Stimulated activated CD8-positive, alpha-beta memory T cell treated with anti-CD3 and anti-CD28 coated beads, Interleukin-7, amount 100 ng/mL, for 24 hours (primary cell): ENCODE measurements around the gene DHX34.
"Not testable (repeated sequence)": the region's sequence is repeated elsewhere in the genome, so short reads cannot be mapped to it uniquely, and the experiment has no call there.

Experiments used
- DNase-seq: peaks from one replicate; pipeline ENCODE4 v3.0.0-alpha.2; 2020; ENCODE audit warnings: low read depth

Gene DHX34

DNA sequence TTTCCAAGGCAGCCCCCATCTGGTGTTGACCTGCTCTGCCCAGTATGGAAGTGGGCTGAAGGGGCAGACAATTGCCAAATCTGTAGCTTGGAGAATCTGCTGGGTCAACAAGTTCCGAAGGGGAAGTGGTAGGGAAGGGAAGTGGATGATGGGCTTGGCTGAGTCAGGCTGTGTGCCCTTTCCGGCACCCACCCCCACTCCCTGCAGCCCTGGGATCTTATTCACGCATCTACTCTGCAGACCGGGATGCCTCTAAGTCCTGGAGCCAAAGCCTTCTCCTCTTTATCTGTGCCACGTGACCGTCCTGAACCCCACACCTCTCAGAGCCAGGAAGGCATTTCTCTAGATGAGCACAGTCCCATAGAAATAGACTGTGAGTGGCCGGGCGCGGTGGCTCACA, 24.6 kb upstream of the DHX34 start:
- no peak for DNase-seq

DNA sequence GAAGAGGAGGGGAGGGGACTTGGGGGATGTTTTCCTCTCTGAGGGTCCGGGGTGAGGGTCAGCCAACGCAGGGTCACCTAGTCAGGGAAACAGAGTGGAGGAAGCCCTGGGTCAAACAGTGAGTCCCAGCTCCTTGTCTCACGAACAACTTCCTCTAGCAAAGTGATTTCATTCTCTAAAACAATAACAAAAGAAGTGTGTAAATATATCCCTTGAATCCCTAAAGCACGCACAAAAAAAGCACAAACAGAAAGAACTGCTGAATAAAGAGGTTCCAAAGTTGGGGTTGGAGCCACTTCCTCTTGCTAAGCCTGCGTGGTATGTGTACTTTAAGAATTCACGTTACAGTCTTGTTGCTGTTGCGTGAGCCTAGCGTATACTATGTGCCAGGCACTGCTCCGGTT, 18.6 kb upstream of the DHX34 start:
- no peak for DNase-seq

DNA sequence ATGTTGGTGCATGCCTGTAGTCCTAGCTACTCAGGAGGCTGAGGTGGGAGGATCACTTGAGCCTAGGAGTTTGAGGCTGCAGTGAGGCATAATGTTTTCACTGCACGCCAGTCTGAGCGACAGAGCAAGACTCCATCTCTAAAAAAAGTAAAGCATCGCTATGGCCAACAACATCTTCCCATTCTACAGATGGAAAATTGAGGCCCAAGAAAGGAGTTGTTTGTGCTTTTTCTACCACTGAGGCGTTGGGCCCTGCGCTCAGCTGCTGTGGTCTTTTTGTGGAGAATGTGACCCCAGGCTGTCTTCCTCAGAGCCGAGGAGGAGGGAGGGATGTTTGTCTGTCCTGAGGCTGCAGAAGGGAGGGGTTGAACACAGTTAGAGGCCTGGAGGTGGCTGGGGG, 17.6 kb upstream of the DHX34 start:
- no peak for DNase-seq

DNA sequence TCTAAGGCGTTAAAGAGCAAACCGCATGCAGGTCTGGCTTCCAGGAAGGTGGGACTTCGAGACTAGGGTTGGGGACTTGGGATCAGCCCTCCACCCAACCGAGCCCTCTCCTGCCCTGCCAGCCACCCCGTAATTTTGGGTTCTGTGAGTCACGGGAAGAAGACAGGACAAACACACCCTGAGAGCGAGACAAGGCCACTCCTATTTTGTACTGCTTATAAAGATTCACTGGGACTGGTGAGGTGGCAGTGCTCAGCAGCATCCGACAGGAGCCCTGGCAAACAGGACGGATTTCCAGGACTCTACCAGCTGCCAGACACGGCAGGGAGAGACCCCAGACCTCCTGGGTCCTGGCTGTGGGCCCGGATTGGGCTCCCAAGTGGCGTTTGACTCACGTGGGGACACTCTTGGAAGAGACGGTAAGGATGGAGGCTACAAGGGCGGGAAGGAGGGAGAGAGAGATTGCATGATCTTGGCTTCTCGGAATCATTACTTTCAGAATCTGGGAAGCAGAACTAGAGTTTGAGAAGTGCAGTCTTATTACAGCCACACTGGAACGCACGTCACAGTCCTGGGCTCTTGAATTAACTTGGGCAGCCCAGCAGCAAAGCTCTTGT, 17.1 kb upstream of the DHX34 start, which contains the start of gene C5AR2:
TSS of gene C5AR2 (plus strand) at position 245 of the 617 bp plus-strand sequence. CDS start 8,625 bp downstream, outside the sequence.
- no peak for DNase-seq

DNA sequence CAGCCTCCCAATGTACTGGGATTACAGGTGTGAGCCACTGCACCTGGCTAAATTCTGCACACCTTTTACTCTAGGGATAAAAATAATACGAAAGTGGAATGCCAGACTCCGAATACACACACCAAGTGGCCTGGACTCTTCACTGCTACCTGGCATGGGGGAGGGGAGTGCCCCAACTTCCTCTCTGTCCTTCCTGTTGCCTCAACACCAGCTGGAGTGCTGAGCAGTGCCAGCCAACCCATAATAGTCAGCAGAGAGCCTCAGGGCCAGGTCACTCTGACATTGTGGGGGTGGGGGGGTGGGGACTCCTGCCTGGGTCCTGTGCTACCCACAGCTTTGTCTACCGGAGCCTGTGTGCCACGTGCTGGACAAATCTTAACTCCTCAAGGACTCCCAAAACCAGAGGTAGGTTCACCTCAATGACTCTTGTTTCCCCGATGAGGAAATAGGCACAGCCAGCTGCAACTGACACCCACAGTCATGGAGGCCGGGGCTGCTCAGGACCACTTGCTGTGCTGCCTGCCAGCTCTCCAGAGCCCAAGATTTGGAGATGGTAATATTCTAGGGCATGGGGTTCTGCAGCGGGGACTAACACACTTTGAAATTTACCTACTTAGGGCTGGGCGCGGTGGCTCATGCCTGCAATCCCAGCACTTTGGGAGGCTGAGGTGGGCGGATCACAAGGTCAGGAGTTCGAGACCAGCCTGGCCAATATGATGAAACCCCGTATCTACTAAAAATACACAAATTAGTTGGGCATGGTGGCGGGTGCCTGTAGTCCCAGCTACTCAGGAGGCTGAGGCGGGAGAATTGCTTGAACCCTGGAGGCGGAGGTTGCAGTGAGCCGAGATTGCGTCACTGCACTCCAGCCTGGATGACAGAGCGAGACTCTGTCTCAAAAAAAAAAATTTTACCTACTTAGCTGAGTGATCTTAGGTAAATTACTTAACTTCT, 12.1 kb upstream of the DHX34 start:
- not testable (repeated sequence) for DNase-seq

DNA sequence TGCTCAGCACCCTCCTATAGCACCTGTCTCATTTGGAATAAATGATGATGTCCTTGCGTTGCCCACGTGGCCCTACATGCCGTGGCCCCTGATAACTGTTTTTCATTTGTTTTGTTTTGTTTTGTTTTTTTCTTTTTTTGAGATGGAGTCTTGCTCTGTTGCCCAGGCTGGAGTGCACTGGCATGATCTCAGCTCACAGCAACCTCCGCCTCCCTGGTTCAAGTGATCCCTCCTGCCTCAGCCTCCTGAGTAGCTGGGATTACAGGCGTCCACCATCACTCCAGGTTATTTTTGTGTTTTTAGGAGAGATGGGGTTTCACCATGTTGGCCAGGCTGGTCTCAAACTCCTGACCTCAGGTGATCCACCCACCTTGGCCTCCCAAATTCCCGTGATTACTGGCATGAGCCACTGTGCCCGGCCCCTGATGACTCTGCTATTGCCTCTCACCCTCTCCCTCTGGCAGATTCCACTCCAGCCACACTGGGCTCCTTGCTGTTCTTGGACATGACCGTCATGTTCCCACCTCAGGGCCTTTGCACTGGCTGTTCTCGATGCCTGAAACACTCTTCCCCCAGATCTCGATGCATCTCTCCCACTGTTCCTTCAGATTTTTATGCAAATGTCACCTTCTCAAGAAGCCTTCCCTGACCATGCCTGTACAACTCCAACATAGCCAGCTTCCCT, 9.8 kb upstream of the DHX34 start:
- no peak for DNase-seq

DNA sequence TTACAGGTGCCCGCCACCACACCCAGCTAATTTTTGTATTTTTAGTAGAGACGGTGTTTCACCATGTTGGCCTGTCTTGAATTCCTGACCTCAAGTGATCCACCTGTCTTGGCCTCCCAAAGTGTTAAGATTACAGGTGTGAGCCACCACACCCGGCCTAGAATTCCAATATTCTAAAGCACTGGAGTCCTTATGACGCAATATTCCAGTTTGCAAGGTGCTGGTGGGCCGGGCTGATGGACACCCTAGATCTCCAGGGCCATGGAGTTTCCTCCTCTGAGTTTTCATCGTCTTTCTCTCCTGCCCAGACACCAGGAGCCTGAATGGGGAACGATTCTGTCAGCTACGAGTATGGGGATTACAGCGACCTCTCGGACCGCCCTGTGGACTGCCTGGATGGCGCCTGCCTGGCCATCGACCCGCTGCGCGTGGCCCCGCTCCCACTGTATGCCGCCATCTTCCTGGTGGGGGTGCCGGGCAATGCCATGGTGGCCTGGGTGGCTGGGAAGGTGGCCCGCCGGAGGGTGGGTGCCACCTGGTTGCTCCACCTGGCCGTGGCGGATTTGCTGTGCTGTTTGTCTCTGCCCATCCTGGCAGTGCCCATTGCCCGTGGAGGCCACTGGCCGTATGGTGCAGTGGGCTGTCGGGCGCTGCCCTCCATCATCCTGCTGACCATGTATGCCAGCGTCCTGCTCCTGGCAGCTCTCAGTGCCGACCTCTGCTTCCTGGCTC, 8.5 kb upstream of the DHX34 start:
- DNase-seq: no peak

DNA sequence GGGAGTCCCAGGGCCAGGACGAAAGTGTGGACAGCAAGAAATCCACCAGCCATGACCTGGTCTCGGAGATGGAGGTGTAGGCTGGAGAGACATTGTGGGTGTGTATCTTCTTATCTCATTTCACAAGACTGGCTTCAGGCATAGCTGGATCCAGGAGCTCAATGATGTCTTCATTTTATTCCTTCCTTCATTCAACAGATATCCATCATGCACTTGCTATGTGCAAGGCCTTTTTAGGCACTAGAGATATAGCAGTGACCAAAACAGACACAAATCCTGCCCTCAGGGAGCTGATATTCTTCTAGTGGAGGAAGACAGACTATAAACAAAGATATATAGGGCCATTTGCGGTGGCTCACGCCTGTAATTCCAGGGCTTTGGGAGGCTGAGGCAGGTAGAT, 7.4 kb upstream of the DHX34 start:
- no peak for DNase-seq

DNA sequence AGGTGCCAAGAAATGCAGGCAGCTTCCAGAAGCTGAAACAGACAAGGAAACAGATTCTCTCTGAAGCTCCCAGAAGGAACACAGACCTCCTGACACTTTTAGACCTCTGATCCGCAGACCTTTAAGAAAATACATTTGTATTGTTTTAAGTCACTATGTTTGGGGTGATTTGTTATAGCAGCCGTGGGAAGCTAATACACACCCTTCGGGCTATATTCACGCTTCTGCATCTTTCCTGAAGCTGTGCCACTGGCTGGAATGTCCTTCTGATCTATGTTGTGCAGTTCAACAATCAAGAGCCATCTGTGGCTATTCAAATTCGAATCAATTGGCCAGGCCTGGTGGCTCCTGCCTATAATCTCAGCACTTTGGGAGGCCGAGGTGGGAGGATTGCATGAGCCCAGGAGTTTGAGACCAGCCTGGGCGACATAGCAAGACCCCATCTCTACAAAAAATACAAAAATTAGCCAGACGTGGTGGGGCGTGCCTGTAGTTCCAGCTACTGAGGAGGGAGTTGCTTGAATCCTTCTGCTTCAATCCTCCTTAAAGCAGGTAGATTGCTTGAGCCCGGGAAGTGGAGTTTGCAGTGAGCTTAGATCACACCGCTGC, 5.8 kb upstream of the DHX34 start:
- DNase-seq: no peak

DNA sequence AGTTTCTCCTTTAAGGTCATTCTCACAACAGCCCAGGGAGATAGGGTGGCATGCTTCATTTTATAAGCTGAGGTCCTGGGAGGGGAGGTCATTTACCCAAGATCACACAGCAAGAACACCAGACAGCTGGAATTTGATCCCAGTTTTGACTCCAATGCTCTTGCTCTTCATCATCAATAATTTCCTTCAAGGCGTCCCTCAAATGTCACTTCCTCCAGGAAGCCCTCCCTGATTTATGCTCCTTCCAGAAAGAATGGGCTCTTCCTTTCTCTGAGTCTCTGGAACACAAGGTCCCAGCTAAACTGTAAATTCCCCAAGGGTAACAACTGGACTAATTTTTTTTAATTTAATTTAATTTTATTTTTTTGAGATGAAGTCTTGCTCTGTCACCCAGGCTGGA, 4.7 kb upstream of the DHX34 start:
- DNase-seq: no peak

DNA sequence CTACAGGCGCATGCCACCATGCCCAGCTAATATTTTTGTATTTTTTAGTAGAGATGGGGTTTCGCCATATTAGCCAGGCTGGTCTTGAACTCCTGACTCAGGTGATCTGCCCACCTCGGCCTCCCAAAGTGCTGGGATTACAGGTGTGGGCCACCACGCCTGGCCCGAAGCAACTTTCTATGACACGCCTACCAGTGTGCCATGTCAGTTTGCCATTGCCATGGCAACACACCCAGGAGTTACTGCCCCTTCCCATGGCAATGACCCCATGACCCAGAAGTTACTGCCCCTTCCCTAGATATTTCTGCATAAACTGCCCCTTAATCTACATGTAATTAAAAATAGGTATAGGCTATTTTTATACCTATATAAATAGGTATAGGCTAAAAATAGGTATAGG, 3.1 kb upstream of the DHX34 start:
- DNase-seq: not testable (repeated sequence)

DNA sequence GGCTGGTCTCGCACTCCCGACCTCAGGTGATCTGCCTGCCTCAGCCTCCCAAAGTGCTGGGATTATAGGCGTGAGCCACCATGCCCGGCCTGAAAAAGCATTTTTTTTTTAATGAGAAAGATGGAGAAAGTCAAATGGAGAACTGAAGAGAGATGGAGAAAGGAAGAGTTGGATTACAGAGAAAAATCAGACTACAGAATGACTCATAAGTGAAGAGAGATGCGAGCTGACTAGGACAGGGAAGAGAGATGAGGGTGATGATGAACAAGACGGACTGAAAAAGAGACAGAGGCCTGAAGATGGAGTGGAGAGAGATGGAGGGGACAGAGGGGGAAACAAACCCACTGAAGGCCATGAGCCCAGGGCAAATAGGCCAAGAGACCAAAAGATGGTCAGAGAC, 1.5 kb downstream of the DHX34 start:
- DNase-seq: no peak

DNA sequence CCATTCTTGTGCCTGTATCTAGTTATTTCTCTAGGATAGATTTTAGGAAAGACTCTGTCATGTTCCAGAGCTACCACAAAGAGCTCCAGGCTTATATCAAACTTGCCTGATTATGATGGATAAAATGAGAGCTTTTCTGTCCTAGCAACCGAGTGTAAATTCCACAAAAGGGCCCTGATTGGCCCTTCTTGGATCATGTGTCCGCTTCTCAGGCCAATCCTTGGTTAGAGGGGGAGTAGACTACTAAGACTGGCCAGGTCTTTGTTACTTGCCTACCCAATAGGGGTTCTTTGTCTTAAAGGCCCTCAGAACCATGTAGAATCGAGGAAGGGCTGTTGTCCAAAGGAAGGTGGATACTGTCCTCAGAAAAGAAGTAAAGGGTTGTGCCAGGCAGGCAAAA, 2.4 kb downstream of the DHX34 start:
- no peak for DNase-seq

DNA sequence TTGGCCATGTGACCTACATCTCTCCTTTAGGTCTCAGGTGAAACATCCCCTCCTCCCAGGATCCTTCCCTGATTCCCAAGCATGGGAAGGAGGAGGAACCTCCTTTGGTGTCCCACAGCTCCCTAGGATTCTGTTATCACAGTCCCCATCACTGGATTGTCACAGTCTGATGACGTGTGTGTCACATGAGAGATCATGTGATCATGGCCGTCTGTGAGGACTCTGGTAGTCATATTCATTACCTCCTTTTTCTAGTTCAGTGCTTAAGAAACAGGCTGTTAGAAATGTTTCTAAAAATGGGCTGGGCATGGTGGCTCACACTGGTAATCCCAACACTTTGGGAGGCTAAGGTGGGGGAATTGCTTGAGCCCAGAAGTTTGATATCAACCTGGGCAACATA, 3.0 kb downstream of the DHX34 start:
- DNase-seq: no peak

DNA sequence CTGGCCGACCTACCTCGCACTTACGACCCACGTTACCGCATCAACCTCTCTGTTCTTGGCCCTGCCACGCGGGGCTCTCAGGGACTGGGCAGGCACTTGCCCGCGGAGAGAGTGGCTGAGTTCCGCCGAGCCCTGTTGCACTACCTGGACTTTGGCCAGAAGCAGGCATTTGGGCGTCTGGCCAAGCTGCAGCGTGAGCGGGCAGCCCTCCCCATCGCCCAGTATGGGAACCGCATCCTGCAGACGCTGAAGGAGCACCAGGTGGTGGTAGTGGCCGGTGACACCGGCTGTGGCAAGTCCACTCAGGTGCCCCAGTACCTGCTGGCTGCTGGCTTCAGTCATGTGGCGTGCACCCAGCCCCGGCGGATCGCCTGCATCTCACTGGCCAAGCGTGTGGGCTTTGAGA, 4.2 kb downstream of the DHX34 start:
- no peak for DNase-seq

DNA sequence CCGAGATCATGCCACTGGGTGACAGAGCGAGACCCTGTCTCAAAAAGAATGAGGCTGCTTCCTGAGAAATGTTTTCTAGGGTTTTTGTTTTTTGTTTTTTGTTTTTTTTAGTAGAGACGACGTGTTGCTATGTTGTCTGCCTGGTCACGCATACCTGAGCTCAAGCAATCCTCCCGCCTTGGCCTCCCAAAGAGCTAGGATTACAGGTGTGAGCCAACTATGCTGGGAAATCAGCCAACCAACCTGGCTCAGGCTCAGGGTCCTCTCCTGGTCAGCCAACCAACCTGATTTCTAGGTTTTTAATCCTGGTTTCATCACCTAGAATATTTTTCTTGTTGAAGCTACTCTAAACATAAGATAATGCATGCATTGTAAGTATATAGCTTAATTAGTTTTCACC, 7.8 kb downstream of the DHX34 start:
- no peak for DNase-seq

DNA sequence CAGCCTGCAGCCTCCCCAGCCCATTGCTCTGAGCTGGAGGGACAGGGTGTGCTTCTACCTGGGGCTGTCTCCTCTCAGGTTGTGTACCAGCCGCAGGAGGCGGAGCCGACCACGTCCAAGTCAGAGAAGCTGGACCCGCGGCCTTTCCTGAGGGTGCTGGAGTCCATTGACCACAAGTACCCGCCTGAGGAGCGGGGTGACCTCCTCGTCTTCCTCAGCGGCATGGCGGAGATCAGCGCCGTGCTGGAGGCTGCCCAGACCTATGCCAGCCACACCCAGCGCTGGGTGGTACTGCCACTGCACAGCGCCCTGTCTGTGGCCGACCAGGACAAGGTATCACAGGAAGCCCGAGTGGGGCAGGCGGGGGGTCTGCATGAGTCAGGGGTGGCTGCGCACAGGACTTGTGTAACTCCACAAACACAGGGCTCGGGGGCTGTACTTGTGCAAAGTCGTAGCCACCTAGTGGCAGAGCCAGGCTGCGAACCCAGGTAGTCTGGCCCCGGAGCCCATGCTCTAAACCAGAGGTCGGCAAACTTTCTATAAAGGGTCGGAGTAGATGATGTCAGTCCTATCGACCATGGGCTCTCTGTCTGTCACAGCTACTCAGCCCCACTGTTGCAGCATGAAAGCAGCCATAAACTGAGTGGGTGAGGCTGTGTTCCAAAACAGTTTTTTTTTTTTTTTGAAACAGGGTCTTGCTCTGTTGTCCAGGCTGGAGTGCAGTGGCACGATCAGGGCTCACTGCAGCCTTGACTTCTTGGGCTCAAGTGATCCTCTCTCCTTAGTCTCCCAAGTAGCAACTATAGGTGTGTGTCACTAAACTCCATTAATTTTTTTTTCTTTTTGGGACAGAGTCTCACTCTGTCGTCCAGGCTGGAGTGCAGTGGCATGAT, 8.9 kb downstream of the DHX34 start:
- no peak for DNase-seq

DNA sequence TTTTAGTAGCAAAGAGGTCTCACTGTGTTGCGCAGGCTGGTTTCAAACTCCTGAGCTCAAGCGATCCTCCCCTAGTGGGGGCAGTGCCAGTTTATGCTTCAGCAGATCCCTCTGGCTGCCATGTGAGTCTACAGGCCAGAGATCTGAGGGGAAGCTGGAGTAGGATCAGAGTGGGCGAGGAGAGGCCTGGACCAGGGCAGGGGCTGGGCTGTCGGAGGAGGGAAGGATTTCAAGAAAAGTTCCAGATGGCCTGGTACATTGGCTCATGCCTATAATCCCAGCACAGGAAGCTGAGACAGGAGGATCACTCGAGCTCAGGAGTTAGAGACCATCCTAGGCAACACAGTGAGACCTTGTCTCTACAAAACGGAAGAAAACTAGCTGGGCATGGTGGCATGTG, 9.8 kb downstream of the DHX34 start:
- DNase-seq: no peak

DNA sequence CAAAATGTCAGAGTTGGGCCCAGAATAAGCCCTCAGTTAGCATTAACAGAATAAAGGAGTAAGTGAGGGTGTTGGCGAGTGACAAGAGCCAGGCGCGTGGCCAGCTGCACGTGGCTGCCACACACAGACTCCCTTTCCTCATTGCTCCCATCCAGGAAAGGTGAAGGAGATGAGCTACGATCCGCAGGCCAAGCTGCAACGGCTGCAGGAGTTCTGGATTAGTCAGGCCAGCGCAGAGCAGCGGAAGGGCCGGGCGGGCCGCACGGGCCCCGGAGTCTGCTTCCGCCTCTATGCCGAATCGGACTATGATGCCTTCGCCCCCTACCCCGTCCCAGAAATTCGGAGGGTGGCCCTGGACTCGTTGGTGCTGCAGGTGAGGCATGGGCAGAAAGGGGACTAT, 13.2 kb downstream of the DHX34 start:
- DNase-seq: no peak

DNA sequence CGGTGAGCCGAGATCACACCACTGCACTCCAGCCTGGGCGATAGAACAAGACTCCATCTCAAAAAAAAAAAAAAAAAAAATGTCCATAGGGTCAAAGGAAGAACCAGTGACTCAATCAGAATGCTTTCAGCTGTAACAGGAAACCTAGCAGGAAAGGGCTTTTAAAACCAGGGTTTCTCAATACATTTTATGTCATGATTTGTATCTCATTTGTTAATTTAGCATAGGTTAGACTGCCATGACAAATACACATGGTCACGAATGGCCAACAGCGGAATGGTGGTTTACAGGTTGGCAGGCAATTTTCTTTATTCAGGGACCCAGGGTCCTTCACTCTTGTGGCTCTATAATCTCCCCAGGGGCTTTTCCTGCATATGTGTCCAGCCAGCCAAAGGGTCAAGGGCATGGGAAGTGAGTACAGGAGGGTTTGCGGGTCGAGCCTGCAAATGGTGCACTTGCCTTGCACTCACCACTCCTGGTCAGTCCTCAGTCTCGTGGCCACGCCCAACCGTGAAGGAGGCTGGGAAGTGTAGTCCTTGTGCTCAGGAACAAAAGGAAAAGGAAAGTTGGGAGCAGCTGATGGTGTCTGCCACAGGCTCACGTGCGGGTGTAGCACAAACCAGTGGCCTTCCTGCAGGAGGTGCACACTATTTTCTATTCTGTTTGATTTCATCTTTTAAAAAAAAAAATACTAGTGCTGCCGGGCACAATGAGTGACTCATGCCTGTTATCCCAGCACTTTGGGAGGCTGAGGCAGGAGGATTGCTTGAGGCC, 14.8 kb downstream of the DHX34 start:
- no peak for DNase-seq
